GM19193 (cell line): Measurements from ENCODE around the gene ORAI3.
A peak's percentile ranks its signal among the peaks of the same experiment; 100 is the strongest.

Source experiments
- POLR2A ChIP-seq: IDR thresholded peaks from 4 replicates; pipeline ENCODE4 v1.6.1; 2011; ENCODE audit not compliant: insufficient read depth, insufficient read length; ENCODE audit errors: extremely low read depth

The ORAI3 gene

DNA sequence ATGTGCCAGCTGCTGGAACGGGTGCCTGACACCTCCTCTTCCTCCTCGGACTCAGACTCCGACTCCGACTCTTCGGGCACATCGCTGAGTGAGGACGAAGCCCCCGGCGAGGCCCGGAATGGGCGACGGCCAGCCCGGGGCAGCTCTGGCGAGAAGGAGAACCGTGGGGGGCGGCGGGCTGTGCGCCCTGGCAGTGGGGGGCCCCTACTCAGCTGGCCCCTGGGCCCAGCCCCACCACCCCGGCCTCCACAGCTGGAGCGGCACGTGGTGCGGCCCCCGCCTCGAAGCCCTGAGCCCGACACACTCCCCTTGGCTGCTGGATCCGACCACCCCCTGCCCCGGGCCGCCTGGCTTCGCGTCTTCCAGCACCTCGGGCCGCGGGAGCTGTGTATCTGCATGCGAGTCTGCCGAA, 18.7 kb upstream of the ORAI3 start:
- TF ChIP-seq POLR2A: no peak

- no peak for TF ChIP-seq POLR2A
Observed at GRCh38 chr16:30931068-30931650, 17.7 kb upstream of the ORAI3 start.

- TF ChIP-seq POLR2A: no peak
Observed at GRCh38 chr16:30934827-30935557, 13.9 kb upstream of the ORAI3 start.

DNA sequence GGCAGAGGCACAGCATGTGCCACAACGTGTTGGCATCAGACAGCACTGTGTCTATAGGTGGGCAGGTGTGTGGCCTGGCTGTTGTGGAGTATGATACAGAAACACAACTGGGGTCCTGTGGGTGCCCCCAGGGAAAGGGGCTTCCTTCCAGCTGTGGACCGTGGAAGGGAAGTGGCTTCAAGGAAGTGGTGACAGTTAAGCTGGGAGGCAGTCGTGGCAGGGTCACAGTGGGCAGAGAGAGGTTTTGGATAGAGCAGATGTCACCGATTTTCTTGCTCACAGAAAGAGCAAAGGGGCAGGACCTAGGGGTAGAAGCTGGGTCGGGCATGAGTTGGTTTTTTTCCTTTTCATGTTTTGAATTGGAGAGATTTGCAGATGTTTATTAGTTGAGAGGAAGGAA, 11.2 kb upstream of the ORAI3 start:
- TF ChIP-seq POLR2A: no peak

DNA sequence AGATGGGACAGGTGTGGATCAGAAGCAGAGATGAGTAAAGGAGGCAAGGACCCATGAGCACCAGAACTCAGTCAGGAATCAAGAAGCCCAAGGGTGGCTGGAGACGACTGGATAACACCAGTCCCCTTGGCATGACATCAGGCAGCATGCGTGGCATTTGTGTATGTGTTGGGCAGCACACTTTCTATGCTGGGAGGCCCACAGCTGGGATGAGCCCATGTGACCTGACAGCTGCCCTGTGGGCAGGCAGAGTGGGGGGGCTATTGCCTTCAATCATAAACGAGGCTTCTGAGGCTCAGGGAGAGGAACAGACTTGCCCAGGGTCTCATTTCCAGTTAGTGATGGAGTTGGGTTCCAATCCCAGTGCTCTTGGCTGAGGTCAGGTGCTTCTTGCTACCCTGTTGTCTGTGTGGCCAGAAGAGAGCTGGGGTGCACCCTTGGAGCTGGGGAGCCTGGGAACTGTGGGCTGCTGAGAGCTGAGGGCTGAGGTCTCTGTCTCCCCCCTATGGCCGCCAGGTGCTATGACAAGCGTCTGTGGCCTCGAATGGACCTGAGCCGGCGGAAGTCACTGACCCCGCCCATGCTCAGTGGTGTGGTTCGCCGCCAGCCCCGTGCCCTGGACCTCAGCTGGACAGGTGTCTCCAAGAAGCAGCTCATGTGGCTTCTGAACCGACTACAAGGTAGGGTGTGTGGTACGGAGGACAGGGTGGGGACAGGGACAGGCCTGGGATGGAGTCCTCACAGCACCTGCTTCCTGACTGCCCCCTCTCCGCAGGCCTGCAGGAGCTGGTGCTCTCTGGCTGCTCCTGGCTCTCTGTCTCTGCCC, 7.1 kb upstream of the ORAI3 start:
- no peak for TF ChIP-seq POLR2A

DNA sequence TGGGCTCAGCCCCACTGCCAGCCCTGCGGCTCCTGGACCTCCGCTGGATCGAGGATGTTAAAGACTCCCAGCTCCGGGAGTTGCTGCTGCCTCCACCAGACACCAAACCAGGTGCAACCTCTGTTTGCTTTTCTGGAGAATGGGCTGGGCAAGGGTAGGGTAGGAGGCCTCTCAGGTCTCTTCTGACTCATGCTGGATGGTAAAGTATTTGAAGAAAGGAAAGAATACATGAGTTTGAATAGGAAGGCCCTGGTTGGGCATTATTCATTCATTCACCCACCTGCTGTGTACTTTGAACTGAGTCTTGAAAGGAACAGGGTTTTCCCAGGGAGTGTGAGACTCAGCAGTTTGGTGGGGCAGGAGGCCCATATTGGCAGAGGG, 6.5 kb upstream of the ORAI3 start:
- TF ChIP-seq POLR2A: no peak

DNA sequence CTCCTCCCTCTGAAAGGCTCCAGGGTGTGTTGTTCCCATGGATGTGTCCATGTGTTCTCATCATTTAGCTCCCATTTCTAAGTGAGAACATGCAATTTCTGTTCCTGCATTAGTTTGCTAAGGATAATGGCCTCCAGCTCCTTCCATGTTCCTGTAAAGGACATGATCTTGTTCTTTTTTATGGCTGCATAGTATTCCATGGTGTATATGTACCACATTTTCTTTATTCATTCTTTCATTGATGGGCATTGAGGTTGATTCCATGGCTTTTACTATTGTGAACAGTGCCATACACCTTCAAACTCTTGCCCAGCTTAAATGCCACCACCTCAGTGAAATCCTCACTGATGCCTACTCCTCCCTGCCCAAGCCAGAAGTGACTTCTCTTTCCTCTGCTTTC, 4.5 kb upstream of the ORAI3 start:
- TF ChIP-seq POLR2A: no peak

GRCh38 chr16:30946671-30947540, 2.0 kb upstream of the ORAI3 start:
- no peak for TF ChIP-seq POLR2A

DNA sequence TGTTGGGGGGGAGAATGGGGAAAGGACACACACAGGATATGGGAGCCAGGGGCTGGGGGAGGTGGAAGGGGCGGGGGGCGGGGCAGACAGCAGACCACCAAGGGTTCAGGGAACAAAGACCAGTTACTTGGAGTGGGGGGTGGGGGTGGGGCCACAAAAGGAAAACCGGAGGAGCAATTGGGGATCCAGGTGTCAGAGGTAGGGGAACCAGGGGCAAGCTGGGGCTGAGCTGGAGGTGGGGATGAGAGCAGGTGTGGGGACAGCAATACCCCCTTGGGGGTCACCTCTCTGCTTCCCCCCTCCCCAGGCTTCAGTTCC, 1.4 kb upstream of the ORAI3 start:
- TF ChIP-seq POLR2A: no peak

GRCh38 chr16:30947859-30948666, 805 bp upstream of the ORAI3 start:
- no peak for TF ChIP-seq POLR2A

GRCh38 chr16:30949650-30950515, 1.0 kb downstream of the ORAI3 start:
- peak; percentile 83 for TF ChIP-seq POLR2A

- no peak for TF ChIP-seq POLR2A
Observed at GRCh38 chr16:30950516-30951065, 1.7 kb downstream of the ORAI3 start.

GRCh38 chr16:30951193-30951592, 2.3 kb downstream of the ORAI3 start:
- TF ChIP-seq POLR2A: no peak

GRCh38 chr16:30951750-30952149, 2.9 kb downstream of the ORAI3 start:
- TF ChIP-seq POLR2A: no peak

- TF ChIP-seq POLR2A: no peak
Observed at GRCh38 chr16:30953111-30953510, 4.2 kb downstream of the ORAI3 start.
